ENCODE measurements around the gene SERPINA1. TPM values are rescaled to one million over a fixed set of nuclear protein-coding genes. Genes with fewer than 3 reads are reported as not detected.
A peak's percentile ranks its signal among the peaks of the same experiment; 100 is the strongest.

The SERPINA1 gene
- total and polyA plus RNA-seq, 7 experiments from 2014 or later, result 0.44 to 300 (median 0.68) TPM

DNA sequence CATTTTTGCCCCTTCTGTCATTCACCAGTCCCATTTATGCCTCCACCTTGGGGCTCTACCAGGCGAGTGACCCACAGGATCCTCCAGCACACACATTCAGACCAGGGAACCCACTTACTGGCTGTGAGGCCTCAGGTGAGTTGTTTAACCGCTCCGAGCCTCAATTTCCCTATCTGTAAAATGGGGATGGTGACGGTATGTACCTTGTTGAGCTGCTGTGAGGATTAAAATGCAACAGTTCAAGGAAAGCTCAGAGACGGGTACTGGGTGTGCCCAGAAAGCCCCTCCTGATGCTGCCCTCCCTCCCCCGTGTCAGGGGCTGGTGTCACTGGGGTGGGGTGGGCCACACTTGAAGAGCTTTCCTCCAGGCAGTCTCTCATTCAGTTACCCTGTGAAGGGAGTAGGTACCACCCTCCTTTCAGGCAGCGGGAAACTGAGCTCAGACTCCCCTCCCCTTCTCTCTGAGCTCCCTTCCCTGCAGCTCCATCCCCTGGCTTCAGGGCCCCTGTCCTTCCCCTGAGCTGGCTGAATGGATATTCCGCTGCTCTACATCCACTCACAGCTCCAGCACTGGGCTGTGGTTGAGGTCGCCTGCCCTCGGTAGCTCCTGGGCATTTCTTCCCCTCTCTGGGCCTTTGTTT, 1.4 kb upstream of the SERPINA1 start:
- H3K27me3 Mint-ChIP-seq, result peaks cover 0 to 2% (median 0%) of the 10 kb centered on the region in 5 donors
- DNase-seq (no peak), ATAC-seq (no peak)
- peaks cover 0 to 43% (median 17%) of the 10 kb centered on the region in 7 donors for H3K4me1 Mint-ChIP-seq
- H3K9me3 Mint-ChIP-seq, result peaks cover 0 to 2% (median 0%) of the 10 kb centered on the region in 11 donors
- no peaks in the 10 kb centered on the region for H3K36me3 Mint-ChIP-seq
- Histone ChIP-seq H3K9me3 (ENCODE audit: control insufficient read depth in 2 of 3, low read length in 3 of 3) (no peaks in the 10 kb centered on the region), H3K27me3 (ENCODE audit: control insufficient read depth in 2 of 2, insufficient read depth in 2 of 2, low read length in 2 of 2) (no peaks in the 10 kb centered on the region), H3K36me3 (ENCODE audit: control insufficient read depth in 2 of 3, insufficient read depth in 3 of 3, low read length in 3 of 3) (no peaks in the 10 kb centered on the region), H3K4me3 (ENCODE audit: low read length) (no peak overlapping the region), H3K27ac (ENCODE audit: low read depth, low read length) (no peak overlapping the region), H3K4me1 (ENCODE audit: control insufficient read depth in 2 of 2, insufficient read depth in 2 of 2, low read length in 2 of 2) (no peaks in the 10 kb centered on the region)
- ChIA-PET POLR2A (no interaction called here), CTCF (no interaction called here)
- H3K4me3 Mint-ChIP-seq, result peak overlapping the region in 1 of 10 donors; percentile 56
- no peak overlapping the region for H3K27ac Mint-ChIP-seq
- intact Hi-C loops (cut with micrococcal nuclease), result no loop called here

GRCh38 chr14:94389104-94389469, 685 bp upstream of the SERPINA1 start:
- no peak overlapping the region for H3K4me3 ChIP-seq (ENCODE audit: low read length)
- H3K27ac Mint-ChIP-seq, result no peak overlapping the region
- no peaks in the 10 kb centered on the region for H3K27me3 ChIP-seq (ENCODE audit: control insufficient read depth in 2 of 2, insufficient read depth in 2 of 2, low read length in 2 of 2)
- CTCF ChIA-PET, result no interaction called here
- peaks cover 0 to 36% (median 16%) of the 10 kb centered on the region in 7 donors for H3K4me1 Mint-ChIP-seq
- peaks cover 0 to 2% (median 0%) of the 10 kb centered on the region in 11 donors for H3K9me3 Mint-ChIP-seq
- no peak overlapping the region for H3K4me3 Mint-ChIP-seq
- no peaks in the 10 kb centered on the region for H3K36me3 ChIP-seq (ENCODE audit: control insufficient read depth in 2 of 3, insufficient read depth in 3 of 3, low read length in 3 of 3)
- no peaks in the 10 kb centered on the region for H3K27me3 Mint-ChIP-seq
- ATAC-seq, result no peak
- H3K4me1 ChIP-seq (ENCODE audit: control insufficient read depth in 2 of 2, insufficient read depth in 2 of 2, low read length in 2 of 2), result no peaks in the 10 kb centered on the region
- no peaks in the 10 kb centered on the region for H3K9me3 ChIP-seq (ENCODE audit: control insufficient read depth in 2 of 3, low read length in 3 of 3)
- DNase-seq, result no peak
- intact Hi-C loops (cut with micrococcal nuclease), result no loop called here
- POLR2A ChIA-PET, result no interaction called here
- no peak overlapping the region for H3K27ac ChIP-seq (ENCODE audit: low read depth, low read length)
- no peaks in the 10 kb centered on the region for H3K36me3 Mint-ChIP-seq

GRCh38 chr14:94388027-94388383, 397 bp downstream of the SERPINA1 start:
- Histone ChIP-seq H3K9me3 (ENCODE audit: control insufficient read depth in 2 of 3, low read length in 3 of 3) (no peaks in the 10 kb centered on the region), H3K4me1 (ENCODE audit: control insufficient read depth in 2 of 2, insufficient read depth in 2 of 2, low read length in 2 of 2) (no peaks in the 10 kb centered on the region), H3K27me3 (ENCODE audit: control insufficient read depth in 2 of 2, insufficient read depth in 2 of 2, low read length in 2 of 2) (no peaks in the 10 kb centered on the region), H3K36me3 (ENCODE audit: control insufficient read depth in 2 of 3, insufficient read depth in 3 of 3, low read length in 3 of 3) (no peaks in the 10 kb centered on the region), H3K27ac (ENCODE audit: low read depth, low read length) (no peak overlapping the region), H3K4me3 (ENCODE audit: low read length) (no peak overlapping the region)
- POLR2A ChIA-PET, result no interaction called here
- Mint-ChIP-seq H3K9me3 (no peaks in the 10 kb centered on the region), H3K4me1 (peaks cover 0 to 25% (median 16%) of the 10 kb centered on the region in 7 donors), H3K27ac (no peak overlapping the region), H3K4me3 (no peak overlapping the region), H3K36me3 (no peaks in the 10 kb centered on the region), H3K27me3 (no peaks in the 10 kb centered on the region)
- DNase-seq (no peak), ATAC-seq (no peak)
- intact Hi-C loops (cut with micrococcal nuclease), result no loop called here
- CTCF ChIA-PET, result no interaction called here

DNA sequence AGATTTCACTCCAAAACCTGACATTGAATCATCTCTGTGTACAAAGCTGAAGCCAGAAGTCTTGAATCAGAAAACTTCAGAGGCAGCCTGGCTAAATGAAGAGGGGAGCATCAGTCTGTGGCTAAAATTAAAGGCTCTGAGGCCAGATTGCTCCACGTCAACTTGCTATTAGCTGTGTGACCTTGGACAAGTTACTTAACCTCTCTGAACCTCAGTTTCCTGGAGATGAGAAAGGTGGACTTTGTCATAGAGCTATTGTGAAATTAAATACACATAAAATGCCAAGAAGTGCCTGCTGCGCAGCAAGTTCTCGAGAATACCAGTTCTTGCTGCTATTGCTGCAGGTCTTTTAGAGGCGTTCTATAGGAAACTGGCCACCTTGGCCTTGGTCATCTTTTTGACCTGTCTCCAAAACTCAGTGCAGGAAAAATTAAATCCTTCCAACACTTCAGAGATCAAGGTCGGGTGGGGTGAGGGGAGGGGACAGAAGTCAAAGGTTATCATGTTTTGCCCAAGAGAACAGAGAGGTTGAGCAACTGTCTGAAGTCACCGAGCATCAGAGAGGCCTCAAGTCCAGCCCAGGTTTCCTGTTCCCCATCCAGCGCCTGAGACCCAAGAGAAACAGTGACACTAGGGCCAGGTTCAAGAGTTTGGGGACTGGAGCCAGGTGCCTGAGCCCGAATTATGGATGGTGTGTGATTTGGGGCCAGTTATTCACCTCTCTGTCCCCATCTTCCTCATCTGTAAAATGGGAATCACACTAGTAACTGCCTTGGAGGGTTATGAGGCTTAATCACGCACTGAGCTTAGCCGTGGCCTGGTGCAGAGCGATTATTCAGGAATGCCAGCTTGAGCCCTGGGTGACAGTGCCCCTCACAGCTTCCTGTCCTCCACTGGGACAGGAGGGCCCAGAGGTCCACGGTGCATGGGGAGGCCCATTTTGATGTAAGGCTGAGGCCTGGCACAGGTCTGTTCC, 1.1 kb downstream of the SERPINA1 start:
- Mint-ChIP-seq H3K4me1 (peaks cover 0 to 19% (median 11%) of the 10 kb centered on the region in 7 donors), H3K27ac (no peak overlapping the region), H3K9me3 (no peaks in the 10 kb centered on the region), H3K4me3 (no peak overlapping the region), H3K27me3 (no peaks in the 10 kb centered on the region), H3K36me3 (no peaks in the 10 kb centered on the region)
- Histone ChIP-seq H3K36me3 (ENCODE audit: control insufficient read depth in 2 of 3, insufficient read depth in 3 of 3, low read length in 3 of 3) (no peaks in the 10 kb centered on the region), H3K27me3 (ENCODE audit: control insufficient read depth in 2 of 2, insufficient read depth in 2 of 2, low read length in 2 of 2) (no peaks in the 10 kb centered on the region), H3K4me1 (ENCODE audit: control insufficient read depth in 2 of 2, insufficient read depth in 2 of 2, low read length in 2 of 2) (no peaks in the 10 kb centered on the region), H3K9me3 (ENCODE audit: control insufficient read depth in 2 of 3, low read length in 3 of 3) (no peaks in the 10 kb centered on the region), H3K4me3 (ENCODE audit: low read length) (no peak overlapping the region), H3K27ac (ENCODE audit: low read depth, low read length) (no peak overlapping the region)
- ChIA-PET CTCF (no interaction called here), POLR2A (no interaction called here)
- intact Hi-C loops (cut with micrococcal nuclease), result no loop called here
- ATAC-seq (no peak), DNase-seq (no peak)

- H3K9me3 ChIP-seq (ENCODE audit: control insufficient read depth in 2 of 3, low read length in 3 of 3), result no peaks in the 10 kb centered on the region
- CTCF ChIA-PET, result no interaction called here
- intact Hi-C loops (cut with micrococcal nuclease), result no loop called here
- no peaks in the 10 kb centered on the region for H3K27me3 ChIP-seq (ENCODE audit: control insufficient read depth in 2 of 2, insufficient read depth in 2 of 2, low read length in 2 of 2)
- Mint-ChIP-seq H3K27me3 (no peaks in the 10 kb centered on the region), H3K9me3 (no peaks in the 10 kb centered on the region), H3K36me3 (no peaks in the 10 kb centered on the region), H3K4me1 (peaks cover 0 to 9% (median under 1%) of the 10 kb centered on the region in 7 donors), H3K27ac (no peak overlapping the region), H3K4me3 (no peak overlapping the region)
- POLR2A ChIA-PET, result no interaction called here
- H3K27ac ChIP-seq (ENCODE audit: low read depth, low read length), result no peak overlapping the region
- no peaks in the 10 kb centered on the region for H3K4me1 ChIP-seq (ENCODE audit: control insufficient read depth in 2 of 2, insufficient read depth in 2 of 2, low read length in 2 of 2)
- ATAC-seq (no peak), DNase-seq (no peak)
- H3K36me3 ChIP-seq (ENCODE audit: control insufficient read depth in 2 of 3, insufficient read depth in 3 of 3, low read length in 3 of 3), result no peaks in the 10 kb centered on the region
- H3K4me3 ChIP-seq (ENCODE audit: low read length), result no peak overlapping the region
Measured at GRCh38 chr14:94386085-94387031, 2.0 kb downstream of the SERPINA1 start.

GRCh38 chr14:94385553-94386057, 2.8 kb downstream of the SERPINA1 start:
- no peak overlapping the region for H3K27ac ChIP-seq (ENCODE audit: low read depth, low read length)
- no peak for DNase-seq
- no peaks in the 10 kb centered on the region for H3K9me3 ChIP-seq (ENCODE audit: control insufficient read depth in 2 of 3, low read length in 3 of 3)
- H3K9me3 Mint-ChIP-seq, result no peaks in the 10 kb centered on the region
- H3K36me3 Mint-ChIP-seq, result no peaks in the 10 kb centered on the region
- no peak overlapping the region for H3K4me3 ChIP-seq (ENCODE audit: low read length)
- CTCF ChIA-PET, result no interaction called here
- ATAC-seq, result no peak
- intact Hi-C loops (cut with micrococcal nuclease), result no loop called here
- H3K4me1 ChIP-seq (ENCODE audit: control insufficient read depth in 2 of 2, insufficient read depth in 2 of 2, low read length in 2 of 2), result no peaks in the 10 kb centered on the region
- H3K4me3 Mint-ChIP-seq, result no peak overlapping the region
- peaks cover 0 to 8% (median 0%) of the 10 kb centered on the region in 7 donors for H3K4me1 Mint-ChIP-seq
- POLR2A ChIA-PET, result no interaction called here
- no peaks in the 10 kb centered on the region for H3K27me3 Mint-ChIP-seq
- no peaks in the 10 kb centered on the region for H3K36me3 ChIP-seq (ENCODE audit: control insufficient read depth in 2 of 3, insufficient read depth in 3 of 3, low read length in 3 of 3)
- no peaks in the 10 kb centered on the region for H3K27me3 ChIP-seq (ENCODE audit: control insufficient read depth in 2 of 2, insufficient read depth in 2 of 2, low read length in 2 of 2)
- H3K27ac Mint-ChIP-seq, result no peak overlapping the region

Measured in naive thymus-derived CD4-positive, alpha-beta T cell (primary cell).